Astrocyte (in vitro differentiated cells and primary cell): ENCODE data around the gene TEX38.

ENCODE experiments used
- EZH2 ChIP-seq: IDR thresholded peaks from 2 replicates; pipeline ENCODE4 v1.6.1; 2012; ENCODE audit warnings: mild to moderate bottlenecking, low read length, inconsistent platforms; ENCODE audit not compliant: insufficient read depth
- TF ChIP-seq, protein P1 (sequence below): IDR thresholded peaks from 2 replicates; pipeline ENCODE4 v1.5.1; 2011; ENCODE audit warnings: low read depth, mild to moderate bottlenecking, inconsistent platforms, low read length, moderate library complexity; ENCODE audit not compliant: insufficient read depth

DNA sequence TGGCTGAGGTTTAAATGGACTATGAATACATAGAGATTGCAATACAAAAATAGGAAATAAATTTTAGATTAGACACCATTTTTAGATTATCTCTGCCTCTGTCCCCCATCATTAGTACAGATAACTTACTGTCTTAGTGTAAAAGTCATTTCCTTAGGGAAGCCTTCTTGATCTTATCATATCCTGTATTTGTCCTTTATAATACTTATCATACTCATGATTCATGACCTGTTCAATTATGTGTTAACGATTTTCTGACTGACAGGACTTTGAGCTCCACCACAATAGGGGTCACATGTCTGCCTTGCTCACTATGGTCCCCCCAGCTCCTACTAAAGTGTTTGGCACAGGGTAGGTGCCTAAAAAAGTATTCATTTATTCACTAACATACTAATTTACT, 14.6 kb downstream of the TEX38 start:
- TF ChIP-seq, protein P1, sequence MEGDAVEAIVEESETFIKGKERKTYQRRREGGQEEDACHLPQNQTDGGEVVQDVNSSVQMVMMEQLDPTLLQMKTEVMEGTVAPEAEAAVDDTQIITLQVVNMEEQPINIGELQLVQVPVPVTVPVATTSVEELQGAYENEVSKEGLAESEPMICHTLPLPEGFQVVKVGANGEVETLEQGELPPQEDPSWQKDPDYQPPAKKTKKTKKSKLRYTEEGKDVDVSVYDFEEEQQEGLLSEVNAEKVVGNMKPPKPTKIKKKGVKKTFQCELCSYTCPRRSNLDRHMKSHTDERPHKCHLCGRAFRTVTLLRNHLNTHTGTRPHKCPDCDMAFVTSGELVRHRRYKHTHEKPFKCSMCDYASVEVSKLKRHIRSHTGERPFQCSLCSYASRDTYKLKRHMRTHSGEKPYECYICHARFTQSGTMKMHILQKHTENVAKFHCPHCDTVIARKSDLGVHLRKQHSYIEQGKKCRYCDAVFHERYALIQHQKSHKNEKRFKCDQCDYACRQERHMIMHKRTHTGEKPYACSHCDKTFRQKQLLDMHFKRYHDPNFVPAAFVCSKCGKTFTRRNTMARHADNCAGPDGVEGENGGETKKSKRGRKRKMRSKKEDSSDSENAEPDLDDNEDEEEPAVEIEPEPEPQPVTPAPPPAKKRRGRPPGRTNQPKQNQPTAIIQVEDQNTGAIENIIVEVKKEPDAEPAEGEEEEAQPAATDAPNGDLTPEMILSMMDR, result no peak
- TF ChIP-seq EZH2, result no peak
